IMR-90 (cell line): ENCODE results near the gene AUTS2. TPM values are rescaled to one million over a fixed set of nuclear protein-coding genes. Genes with fewer than 3 reads are reported as not detected.

Experiments used
- ATAC-seq: fragments of 200-7000 bp; cut with Tn5 transposase; 2 replicates; pipeline ENCODE4 v1.9.1; 2020; ENCODE audit warnings: low read depth, mild to moderate bottlenecking, moderate library complexity
- BruUV-seq: library from RNA; stranded (reverse); fragments of 400-500 nt; replicated peaks from 2 replicates; lab custom pipeline; 2021; lab: Mats Ljungman, UMichigan
- CTCF ChIA-PET: fragments of 300-600 bp; formaldehyde crosslinking; extraction: SDS; loops from one replicate; lab custom pipeline; 2021; ENCODE audit warnings: antibody characterized with exemption; lab: Yijun Ruan, JAX
- POLR2A ChIA-PET: fragments of 300-600 bp; sonication (Branson Sonifier 250); formaldehyde crosslinking; loops from one replicate; lab custom pipeline; 2022; ENCODE audit warnings: antibody characterized with exemption; ENCODE audit not compliant: unreplicated experiment; lab: Charles Lee
- DNase-seq: peaks from one replicate; pipeline ENCODE4 v3.0.0; 2013
- H2AFZ ChIP-seq: replicated peaks from 2 replicates; pipeline ENCODE3; 2013; ENCODE audit warnings: low read length, mild to moderate bottlenecking; ENCODE audit not compliant: poor library complexity
- H2AK5ac ChIP-seq: 2 replicates; pipeline ENCODE4 v1.6.1; 2013; ENCODE audit warnings: low read depth, low read length, inconsistent platforms
- H2AK9ac ChIP-seq: replicated peaks from 2 replicates; pipeline ENCODE3; 2013; ENCODE audit warnings: mild to moderate bottlenecking, low read depth, low read length, moderate library complexity; ENCODE audit not compliant: poor library complexity
- H2BK120ac ChIP-seq: 2 replicates; pipeline ENCODE4 v1.6.1; 2013; ENCODE audit warnings: low read depth, low read length, inconsistent platforms
- H2BK15ac ChIP-seq: 3 replicates; pipeline ENCODE4 v1.6.1; 2013; ENCODE audit warnings: low read depth, low read length, inconsistent platforms
- H2BK20ac ChIP-seq: 2 replicates; pipeline ENCODE4 v1.6.1; 2013; ENCODE audit warnings: low read depth, mild to moderate bottlenecking, inconsistent platforms, low read length, moderate library complexity
- H2BK5ac ChIP-seq: 2 replicates; pipeline ENCODE4 v1.6.1; 2013; ENCODE audit warnings: mild to moderate bottlenecking, low read depth, low read length, inconsistent platforms; ENCODE audit not compliant: poor library complexity, severe bottlenecking
- H3K14ac ChIP-seq: replicated peaks from 2 replicates; pipeline ENCODE4 v1.6.1; 2013; ENCODE audit warnings: low read depth, low read length, inconsistent platforms
- H3K18ac ChIP-seq: 2 replicates; pipeline ENCODE4 v1.6.1; 2013; ENCODE audit warnings: low read depth, low read length, control low read depth
- H3K23ac ChIP-seq: 2 replicates; pipeline ENCODE4 v1.6.1; 2013; ENCODE audit warnings: low read depth, low read length, inconsistent platforms
- H3K27ac ChIP-seq: 2 replicates; pipeline ENCODE4 v1.5.1; 2013; ENCODE audit warnings: mild to moderate bottlenecking, control low read depth, low read length; ENCODE audit not compliant: insufficient read depth
- H3K27me3 ChIP-seq: 2 replicates; pipeline ENCODE4 v1.6.1; 2013; ENCODE audit warnings: low read length; ENCODE audit not compliant: control insufficient read depth, insufficient read depth
- H3K36me3 ChIP-seq: 2 replicates; pipeline ENCODE4 v1.6.1; 2013; ENCODE audit warnings: low read length, mixed read lengths; ENCODE audit not compliant: control insufficient read depth, insufficient read depth
- H3K4ac ChIP-seq: 2 replicates; pipeline ENCODE4 v1.6.1; 2013; ENCODE audit warnings: low read depth, low read length, inconsistent platforms
- H3K4me1 ChIP-seq: 2 replicates; pipeline ENCODE4 v1.6.1; 2013; ENCODE audit warnings: low read length, mixed read lengths; ENCODE audit not compliant: control insufficient read depth, insufficient read depth
- H3K4me2 ChIP-seq: 2 replicates; pipeline ENCODE4 v1.6.1; 2013; ENCODE audit warnings: low read depth, mild to moderate bottlenecking, control low read depth, low read length, moderate library complexity
- H3K4me3 ChIP-seq: 2 replicates; pipeline ENCODE4 v1.5.1; 2013; ENCODE audit warnings: low read depth, mild to moderate bottlenecking, control low read depth, low read length, moderate library complexity; ENCODE audit not compliant: insufficient read depth
- H3K56ac ChIP-seq: 2 replicates; pipeline ENCODE4 v1.6.1; 2013; ENCODE audit warnings: low read length, inconsistent platforms; ENCODE audit not compliant: insufficient read depth; ENCODE audit errors: extremely low read depth
- H3K79me1 ChIP-seq, 2 experiments: 2 replicates each; pipeline ENCODE4 v1.6.1; 2013; ENCODE audit warnings: low read length in 2 of 2, inconsistent platforms in 1 of 2, low read depth in 1 of 2
- H3K9ac ChIP-seq: 2 replicates; pipeline ENCODE4 v1.6.1; 2013; ENCODE audit warnings: low read depth, low read length, control low read depth
- H3K9me1 ChIP-seq: 2 replicates; pipeline ENCODE4 v1.6.1; 2013; ENCODE audit warnings: low read length, inconsistent platforms; ENCODE audit not compliant: insufficient read depth
- H3K9me3 ChIP-seq: 2 replicates; pipeline ENCODE4 v1.6.1; 2013; ENCODE audit warnings: low read length; ENCODE audit not compliant: control insufficient read depth, insufficient read depth
- H4K20me1 ChIP-seq: 2 replicates; pipeline ENCODE4 v1.6.1; 2013; ENCODE audit warnings: low read length, inconsistent platforms; ENCODE audit not compliant: insufficient read depth
- H4K5ac ChIP-seq: 2 replicates; pipeline ENCODE4 v1.6.1; 2013; ENCODE audit warnings: mild to moderate bottlenecking, low read depth, low read length, control low read depth
- H4K8ac ChIP-seq, 2 experiments: 2 replicates each; pipeline ENCODE4 v1.6.1; 2013; ENCODE audit warnings: low read depth in 2 of 2, low read length in 2 of 2, control low read depth in 1 of 2, inconsistent platforms in 1 of 2
- H4K91ac ChIP-seq: 2 replicates; pipeline ENCODE4 v1.6.1; 2013; ENCODE audit warnings: low read depth, low read length, inconsistent platforms; ENCODE audit not compliant: insufficient read depth
- BHLHE40 ChIP-seq: fragments of 150-350 bp; IDR thresholded peaks from 2 replicates; pipeline ENCODE4 v1.6.1; 2016; ENCODE audit warnings: mild to moderate bottlenecking, low read depth, low read length
- CEBPB ChIP-seq: IDR thresholded peaks from 2 replicates; pipeline ENCODE4 v1.6.1; 2012; ENCODE audit warnings: low read depth, low read length, improper control_type of control experiment
- CHD1 ChIP-seq: IDR thresholded peaks from 2 replicates; pipeline ENCODE4 v1.6.1; 2012; ENCODE audit warnings: low read depth, low read length, improper control_type of control experiment
- CTCF ChIP-seq: conservative IDR thresholded peaks from 2 replicates; pipeline ENCODE4 v1.5.1; 2012; ENCODE audit warnings: mild to moderate bottlenecking, low read depth, low read length, improper control_type of control experiment
- ELK1 ChIP-seq: fragments of 150-350 bp; IDR thresholded peaks from 2 replicates; pipeline ENCODE4 v1.6.1; 2016; ENCODE audit warnings: low read depth, mild to moderate bottlenecking, low read length, moderate library complexity, borderline replicate concordance
- FOS ChIP-seq: fragments of 150-350 bp; IDR thresholded peaks from 2 replicates; pipeline ENCODE4 v1.6.1; 2016; ENCODE audit warnings: low read depth, low read length
- MAFK ChIP-seq: IDR thresholded peaks from 2 replicates; pipeline ENCODE4 v1.6.1; 2012; ENCODE audit warnings: low read depth, low read length, improper control_type of control experiment
- MAZ ChIP-seq: IDR thresholded peaks from 2 replicates; pipeline ENCODE4 v1.6.1; 2012; ENCODE audit warnings: low read depth, mild to moderate bottlenecking, low read length, improper control_type of control experiment, moderate library complexity, borderline replicate concordance
- MXI1 ChIP-seq: IDR thresholded peaks from 2 replicates; pipeline ENCODE4 v1.6.1; 2012; ENCODE audit warnings: low read depth, mild to moderate bottlenecking, low read length, moderate library complexity, borderline replicate concordance
- NFE2L2 ChIP-seq: fragments of 150-350 bp; IDR thresholded peaks from 2 replicates; pipeline ENCODE4 v1.6.1; 2016; ENCODE audit warnings: low read depth, mild to moderate bottlenecking, low read length
- POLR2A ChIP-seq: IDR thresholded peaks from 2 replicates; pipeline ENCODE4 v1.6.1; 2012; ENCODE audit warnings: mild to moderate bottlenecking, low read depth, low read length
- RAD21 ChIP-seq: IDR thresholded peaks from 2 replicates; pipeline ENCODE4 v1.6.1; 2012; ENCODE audit warnings: low read length, improper control_type of control experiment
- RCOR1 ChIP-seq: IDR thresholded peaks from 2 replicates; pipeline ENCODE4 v1.6.1; 2012; ENCODE audit warnings: mild to moderate bottlenecking, low read length, improper control_type of control experiment; ENCODE audit not compliant: insufficient replicate concordance
- RFX5 ChIP-seq: IDR thresholded peaks from 2 replicates; pipeline ENCODE4 v1.8.0; 2012; ENCODE audit warnings: low read depth, mild to moderate bottlenecking, low read length, moderate library complexity
- SMC3 ChIP-seq: fragments of 150-350 bp; IDR thresholded peaks from 2 replicates; pipeline ENCODE4 v1.6.1; 2016; ENCODE audit warnings: low read depth, mild to moderate bottlenecking, antibody characterized with exemption, low read length, moderate library complexity
- USF2 ChIP-seq: fragments of 150-350 bp; IDR thresholded peaks from 2 replicates; pipeline ENCODE4 v1.6.1; 2017; ENCODE audit warnings: mild to moderate bottlenecking, antibody characterized with exemption, low read length, low read depth
- WGBS, 2 experiments: methylation state at CpG; one replicate each; pipeline versions ENCODE4 v1.1.5 to v1.1.7; 2013; ENCODE audit warnings: missing lambda C conversion rate in 2 of 2; ENCODE audit not compliant: insufficient read length in 1 of 2; ENCODE audit errors: extremely low coverage in 2 of 2; 5-methylcytosine and 5-hydroxymethylcytosine counted together
- dilution Hi-C: fragments of 300-500 bp; cut with HindIII; formaldehyde crosslinking; loops from one replicate; pipeline ENCODE4 v1.14.3; 2018; ENCODE audit warnings: low sequenced_read_pairs; ENCODE audit not compliant: unreplicated experiment
- in situ Hi-C: fragments of 300-500 bp; cut with MboI; formaldehyde crosslinking; loops from 3 replicates; pipeline ENCODE4 v1.14.3; 2019; ENCODE audit warnings: low sequenced_read_pairs, inconsistent platforms, mixed read lengths
- intact Hi-C: fragments of 100-400 bp; cut with micrococcal nuclease; formaldehyde crosslinking; loops from 2 replicates; pipeline ENCODE4 v1.10.0; 2022
- polyA plus RNA-seq, 3 experiments: library from polyadenylated mRNA; depleted of rRNA; stranded (reverse); fragments of >200 nt; gene quantifications; 2 replicates each; pipeline ENCODE4 v1.2.3, GENCODE V29; 2012; ENCODE audit warnings: low replicate concordance in 1 of 3
- total RNA-seq: library from RNA; depleted of rRNA; stranded (reverse); fragments of >200 nt; gene quantifications from 2 replicates; pipeline ENCODE4 v1.2.3, GENCODE V29; 2012

The AUTS2 gene
- total and polyA plus RNA-seq, 2 of the 4 experiments (the other 2 are of a cell fraction): 0.90 to 3.0 TPM

- ATAC-seq (no peak), DNase-seq (no peak)
- H3K56ac ChIP-seq: no peak overlapping the region
- TF ChIP-seq MXI1: no peak
- TF ChIP-seq CEBPB: no peak
- no peak for TF ChIP-seq RFX5
- no peak for TF ChIP-seq RAD21
- no peak for TF ChIP-seq RCOR1
- TF ChIP-seq CTCF: no peak
- no peak for TF ChIP-seq ELK1
- TF ChIP-seq USF2: no peak
- no peak for TF ChIP-seq NFE2L2
- no peak for TF ChIP-seq BHLHE40
- no peak for TF ChIP-seq POLR2A
- TF ChIP-seq FOS: no peak
- no peak for TF ChIP-seq CHD1
- TF ChIP-seq MAFK: no peak
- no peak for TF ChIP-seq MAZ
- no peak for TF ChIP-seq SMC3
- ChIA-PET CTCF (no interaction called here), POLR2A (no interaction called here)
- intact Hi-C loops (no loop called here), dilution Hi-C loops (no loop called here), in situ Hi-C loops (no loop called here)
- H3K4ac ChIP-seq: no peak overlapping the region
- H3K18ac ChIP-seq: no peak overlapping the region
- H3K4me3 ChIP-seq: no peak overlapping the region
- H3K4me1 ChIP-seq: no peaks in the 10 kb centered on the region
- H4K20me1 ChIP-seq: no peaks in the 10 kb centered on the region
- no peak overlapping the region for H2BK15ac ChIP-seq
- H2BK120ac ChIP-seq: no peak overlapping the region
- BruUV-seq: no TSS peak
- H4K91ac ChIP-seq: no peak overlapping the region
- H3K27ac ChIP-seq: no peak overlapping the region
- H3K14ac ChIP-seq: no peak overlapping the region
- no peak overlapping the region for H2BK20ac ChIP-seq
- H4K5ac ChIP-seq: no peak overlapping the region
- H3K4me2 ChIP-seq: no peak overlapping the region
- no peaks in the 10 kb centered on the region for H3K27me3 ChIP-seq
- H3K9ac ChIP-seq: no peak overlapping the region
- H4K8ac ChIP-seq: no peak overlapping the region
- WGBS, 2 experiments: no CpG with 5 or more reads among the region's 1 CpG
- no peak overlapping the region for H3K23ac ChIP-seq
- H3K9me1 ChIP-seq: no peaks in the 10 kb centered on the region
- H2AK5ac ChIP-seq: no peak overlapping the region
- H3K9me3 ChIP-seq: no peaks in the 10 kb centered on the region
- no peak overlapping the region for H2AK9ac ChIP-seq
- no peaks in the 10 kb centered on the region for H3K79me1 ChIP-seq
- no peaks in the 10 kb centered on the region for H3K36me3 ChIP-seq
- H2BK5ac ChIP-seq: no peak overlapping the region
- H2AFZ ChIP-seq: no peak overlapping the region
Observed at GRCh38 chr7:69982197-69982596, 383.9 kb downstream of the AUTS2 start.
